HL-60 (cell line): ENCODE measurements around the gene HDAC1.
"Not testable (repeated sequence)": the region's sequence is repeated elsewhere in the genome, so short reads cannot be mapped to it uniquely, and the experiment has no call there.

Source experiments
- DNase-seq, 2 experiments: peaks; one replicate each; pipeline ENCODE4 v3.0.0-alpha.2; 2010 to 2020; ENCODE audit warnings: low read depth in 1 of 2, low spot score in 1 of 2
- H3K27ac ChIP-seq: fragments of 250-450 bp; sonication (Bioruptor Pico); replicated peaks from 2 replicates; pipeline ENCODE4 v1.5.1; 2020; ENCODE audit warnings: mild to moderate bottlenecking, moderate library complexity
- H3K27me3 ChIP-seq: fragments of 250-450 bp; sonication (Bioruptor Pico); 2 replicates; pipeline ENCODE4 v1.5.1; 2021; ENCODE audit warnings: mild to moderate bottlenecking, moderate library complexity; ENCODE audit not compliant: insufficient read depth, poor library complexity, severe bottlenecking
- H3K4me3 ChIP-seq: replicated peaks from 2 replicates; pipeline ENCODE4 v1.5.1; 2011; ENCODE audit warnings: mild to moderate bottlenecking, control low read depth, low read length; ENCODE audit not compliant: insufficient read depth
- CTCF ChIP-seq: IDR thresholded peaks from one replicate; pipeline ENCODE4 v1.5.1; 2011; ENCODE audit warnings: low read length, control low read depth, inconsistent platforms; ENCODE audit not compliant: insufficient read depth
- GABPA ChIP-seq: IDR thresholded peaks from 2 replicates; pipeline ENCODE4 v1.6.1; 2012; ENCODE audit warnings: low read depth
- POLR2AphosphoS5 ChIP-seq: IDR thresholded peaks from 2 replicates; pipeline ENCODE4 v1.6.1; 2012; ENCODE audit warnings: low read depth
- REST ChIP-seq: IDR thresholded peaks from 2 replicates; pipeline ENCODE4 v1.6.1; 2012; ENCODE audit warnings: low read depth; ENCODE audit not compliant: insufficient replicate concordance
- SPI1 ChIP-seq: IDR thresholded peaks from 2 replicates; pipeline ENCODE4 v1.6.1; 2012; ENCODE audit warnings: low read depth, mild to moderate bottlenecking, borderline replicate concordance

HDAC1 gene

GRCh38 chr1:32274646-32275340 lies 17.1 kb upstream of the HDAC1 start:
- no peak overlapping the region for H3K27ac ChIP-seq

GRCh38 chr1:32275424-32275823 lies 16.5 kb upstream of the HDAC1 start:
- H3K4me3 ChIP-seq: no peak overlapping the region
- TF ChIP-seq CTCF: no peak
- no peak for TF ChIP-seq REST
- no peak for TF ChIP-seq GABPA
- TF ChIP-seq POLR2AphosphoS5: no peak
- TF ChIP-seq SPI1: no peak

More at GRCh38 chr1:32274646-32275340, 17.1 kb upstream of the HDAC1 start:
- Histone ChIP-seq H3K27me3 (no peaks in the 10 kb centered on the region), H3K4me3 (no peak overlapping the region)
- TF ChIP-seq REST (no peak), SPI1 (no peak), GABPA (no peak), CTCF (no peak)
- DNase-seq: no peak

GRCh38 chr1:32276032-32276782 lies 15.7 kb upstream of the HDAC1 start:
- TF ChIP-seq GABPA (no peak), SPI1 (no peak), REST (no peak), CTCF (no peak), POLR2AphosphoS5 (no peak)
- no peak overlapping the region for H3K4me3 ChIP-seq
- H3K27me3 ChIP-seq: no peaks in the 10 kb centered on the region
- no peak for DNase-seq
- no peak overlapping the region for H3K27ac ChIP-seq

More at GRCh38 chr1:32275424-32275823, 16.5 kb upstream of the HDAC1 start:
- no peak for DNase-seq
- Histone ChIP-seq H3K27me3 (no peaks in the 10 kb centered on the region), H3K27ac (no peak overlapping the region)

- H3K27me3 ChIP-seq, DNase-seq, H3K27ac ChIP-seq, H3K4me3 ChIP-seq: not testable (repeated sequence)
These were observed 7.1 kb upstream of the HDAC1 start for GRCh38 chr1:32284777-32285176.
